PC-3 (cell line): Measurements from ENCODE around the gene GLG1. TPM values are rescaled to one million over a fixed set of nuclear protein-coding genes. Genes with fewer than 3 reads are reported as not detected.
A peak's percentile ranks its signal among the peaks of the same experiment; 100 is the strongest.

Experiments
- ATAC-seq: fragments of 200-7000 bp; cut with Tn5 transposase; 2 replicates; pipeline ENCODE4 v1.9.1; 2020; ENCODE audit warnings: mild to moderate bottlenecking, moderate library complexity
- BruUV-seq: library from RNA; stranded (reverse); fragments of 400-500 nt; replicated peaks from 2 replicates; lab custom pipeline; 2021; lab: Mats Ljungman, UMichigan
- CTCF ChIA-PET: fragments of 300-600 bp; sonication (Branson Sonifier 250); formaldehyde crosslinking; loops from one replicate; lab custom pipeline; 2022; ENCODE audit warnings: antibody characterized with exemption; lab: Charles Lee
- POLR2A ChIA-PET: fragments of 300-600 bp; sonication (Branson Sonifier 250); formaldehyde crosslinking; loops from one replicate; lab custom pipeline; 2022; ENCODE audit warnings: antibody characterized with exemption; ENCODE audit not compliant: unreplicated experiment; lab: Charles Lee
- DNase-seq: peaks from one replicate; pipeline ENCODE4 v3.0.0-alpha.2; 2015
- H2AFZ ChIP-seq: fragments of 300-600 bp; sonication (generic); 2 replicates; pipeline ENCODE4 v1.6.0; 2016; ENCODE audit warnings: antibody characterized with exemption, low read length
- H3F3A ChIP-seq: fragments of 300-600 bp; sonication (generic); one replicate; pipeline ENCODE4 v1.6.0; 2017; ENCODE audit warnings: antibody characterized with exemption, low read length, control low read depth, mild to moderate bottlenecking; ENCODE audit not compliant: unreplicated experiment
- H3K27ac ChIP-seq: fragments of 300-600 bp; sonication (generic); 2 replicates; pipeline ENCODE4 v1.5.1; 2016; ENCODE audit warnings: mild to moderate bottlenecking, low read length
- H3K27me3 ChIP-seq: fragments of 300-600 bp; sonication (generic); 2 replicates; pipeline ENCODE4 v1.6.1; 2016; ENCODE audit warnings: low read length, mixed read lengths
- H3K36me3 ChIP-seq: fragments of 300-600 bp; sonication (generic); 2 replicates; pipeline ENCODE4 v1.6.1; 2016; ENCODE audit warnings: low read depth, mixed run types, low read length, mixed read lengths
- H3K4me1 ChIP-seq: fragments of 300-600 bp; sonication (generic); 2 replicates; pipeline ENCODE4 v1.5.1; 2016; ENCODE audit warnings: low read length; ENCODE audit not compliant: insufficient read depth
- H3K4me2 ChIP-seq: fragments of 300-600 bp; sonication (generic); 2 replicates; pipeline ENCODE4 v1.6.0; 2016; ENCODE audit warnings: low read length
- H3K4me3 ChIP-seq: fragments of 300-600 bp; sonication (generic); 2 replicates; pipeline ENCODE4 v1.5.1; 2016; ENCODE audit warnings: mild to moderate bottlenecking, low read length, mixed read lengths
- H3K79me2 ChIP-seq: fragments of 300-600 bp; sonication (generic); 2 replicates; pipeline ENCODE4 v1.6.1; 2017; ENCODE audit warnings: low read length, mixed read lengths
- H3K9ac ChIP-seq: fragments of 300-600 bp; sonication (generic); 2 replicates; pipeline ENCODE4 v1.6.0; 2016; ENCODE audit warnings: mild to moderate bottlenecking, low read length
- H3K9me2 ChIP-seq: fragments of 300-600 bp; sonication (generic); replicated peaks from 2 replicates; pipeline ENCODE4 v1.6.1; 2016; ENCODE audit warnings: mixed run types, low read length, mixed read lengths
- H3K9me3 ChIP-seq: fragments of 300-600 bp; sonication (generic); 2 replicates; pipeline ENCODE4 v1.6.1; 2016; ENCODE audit warnings: low read length, mixed read lengths
- H4K20me1 ChIP-seq: fragments of 300-600 bp; sonication (generic); 2 replicates; pipeline ENCODE4 v1.6.1; 2016; ENCODE audit warnings: low read length, mixed read lengths
- CTCF ChIP-seq: fragments of 300-600 bp; sonication (generic); conservative IDR thresholded peaks from 2 replicates; pipeline ENCODE4 v1.5.1; 2017; ENCODE audit warnings: antibody characterized with exemption, low read depth, mild to moderate bottlenecking, low read length
- EZH2 ChIP-seq: fragments of 300-600 bp; sonication (generic); IDR thresholded peaks from one replicate; pipeline ENCODE4 v1.6.1; 2017; ENCODE audit warnings: antibody characterized with exemption, mild to moderate bottlenecking, low read length; ENCODE audit not compliant: unreplicated experiment
- EZH2phosphoT487 ChIP-seq: fragments of 300-600 bp; sonication (generic); IDR thresholded peaks from 2 replicates; pipeline ENCODE4 v1.6.1; 2018; ENCODE audit warnings: mild to moderate bottlenecking, antibody characterized with exemption, low read length, borderline replicate concordance
- intact Hi-C: fragments of 100-400 bp; cut with micrococcal nuclease; formaldehyde crosslinking; loops from 2 replicates; pipeline ENCODE4 v1.9.0; 2023
- total RNA-seq: library from RNA; depleted of rRNA; stranded (reverse); fragments of >200 nt; gene quantifications from 2 replicates; pipeline ENCODE4 v1.2.3, GENCODE V29; 2014

Gene GLG1
- total RNA-seq, 1 experiment from 2014 or later = 63.5 TPM

- H3K27ac ChIP-seq = no peak overlapping the region
- no peaks in the 10 kb centered on the region for H3K9me2 ChIP-seq
- no peak overlapping the region for H3K4me2 ChIP-seq
- ChIA-PET CTCF (no interaction called here), POLR2A (no interaction called here)
- H3K27me3 ChIP-seq = no peaks in the 10 kb centered on the region
- H4K20me1 ChIP-seq = no peaks in the 10 kb centered on the region
- H3F3A ChIP-seq = no peaks in the 10 kb centered on the region
- H3K9me3 ChIP-seq = no peaks in the 10 kb centered on the region
- no peak for DNase-seq
- no peaks in the 10 kb centered on the region; the same call in 1 of the 2 replicates for H3K4me1 ChIP-seq
- TF ChIP-seq CTCF = no peak
- no peak for ATAC-seq
- no peaks in the 10 kb centered on the region for H3K36me3 ChIP-seq
- H3K4me3 ChIP-seq = no peak overlapping the region
- H3K79me2 ChIP-seq = peaks cover 80% of the 10 kb centered on the region
- H3K9ac ChIP-seq = no peak overlapping the region
- BruUV-seq = no TSS peak
- no peak overlapping the region for H2AFZ ChIP-seq
- intact Hi-C loops = no loop called here
Measured at GRCh38 chr16:74585846-74586443, 21.0 kb downstream of the GLG1 start.

GRCh38 chr16:74583926-74584666 lies 22.8 kb downstream of the GLG1 start:
- Histone ChIP-seq H2AFZ (no peak overlapping the region), H3K9ac (no peak overlapping the region), H4K20me1 (no peaks in the 10 kb centered on the region), H3K9me3 (no peaks in the 10 kb centered on the region), H3F3A (no peaks in the 10 kb centered on the region), H3K9me2 (no peaks in the 10 kb centered on the region), H3K4me1 (no peaks in the 10 kb centered on the region; the same call in 1 of the 2 replicates), H3K79me2 (peaks cover 92% of the 10 kb centered on the region), H3K4me3 (no peak overlapping the region), H3K27ac (no peak overlapping the region), H3K27me3 (no peaks in the 10 kb centered on the region), H3K4me2 (no peak overlapping the region), H3K36me3 (no peaks in the 10 kb centered on the region)
- intact Hi-C loops = loop anchor here (1.0 kb wide), 1 partner anchor 23 kb away; the partner anchor contains the start of gene GLG1
- ChIA-PET POLR2A (no interaction called here), CTCF (no interaction called here)
- no peak for ATAC-seq
- TF ChIP-seq EZH2 (no peak), CTCF (no peak), EZH2phosphoT487 (no peak)
- BruUV-seq = no TSS peak
- DNase-seq = no peak

- no TSS peak for BruUV-seq
- ATAC-seq = peak; percentile 52
- ChIA-PET CTCF (no interaction called here), POLR2A (no interaction called here)
- Histone ChIP-seq H2AFZ (no peak overlapping the region), H3K4me3 (no peak overlapping the region), H3K36me3 (no peaks in the 10 kb centered on the region), H3K27ac (no peak overlapping the region), H3F3A (no peaks in the 10 kb centered on the region), H3K4me1 (peaks cover 11% of the 10 kb centered on the region), H3K79me2 (peaks cover 92% of the 10 kb centered on the region), H3K27me3 (no peaks in the 10 kb centered on the region), H3K4me2 (no peak overlapping the region), H3K9me2 (no peaks in the 10 kb centered on the region), H3K9ac (no peak overlapping the region), H4K20me1 (peaks cover 7% of the 10 kb centered on the region; the same call in 1 of the 2 replicates), H3K9me3 (no peaks in the 10 kb centered on the region)
- DNase-seq = no peak
- TF ChIP-seq CTCF = no peak
- TF ChIP-seq EZH2 = no peak
- TF ChIP-seq EZH2phosphoT487 = no peak
- intact Hi-C loops = loop anchor here (1.0 kb wide), 1 partner anchor 24 kb away; the partner anchor contains the start of gene GLG1
Measured at GRCh38 chr16:74582970-74583369, 23.9 kb downstream of the GLG1 start.
